A673 (cell line): Measurements from ENCODE around the gene COLQ.

Experiments used
- CTCF ChIP-seq: fragments of 300-800, 200-600 bp; sonication (generic); conservative IDR thresholded peaks from 2 replicates; pipeline ENCODE4 v1.5.1; 2017; ENCODE audit warnings: low read depth, mild to moderate bottlenecking, antibody characterized with exemption, low read length, moderate library complexity, mixed read lengths
- EZH2 ChIP-seq: fragments of 200-600 bp; sonication (generic); IDR thresholded peaks from 2 replicates; pipeline ENCODE4 v1.6.1; 2017; ENCODE audit warnings: borderline replicate concordance, low read depth, mild to moderate bottlenecking, mixed read lengths, antibody characterized with exemption, low read length; ENCODE audit not compliant: poor library complexity, severe bottlenecking

GRCh38 chr3:15426579-15427118 lies 94.9 kb downstream of the COLQ start:
- TF ChIP-seq EZH2: no peak
- no peak for TF ChIP-seq CTCF
